SJCRH30 (cell line): Measurements from ENCODE around the gene PER1. TPM values are rescaled to one million over a fixed set of nuclear protein-coding genes. Genes with fewer than 3 reads are reported as not detected.

Experiments used
- DNase-seq, 2 experiments: peaks; one replicate each; pipeline ENCODE4 v3.0.0-alpha.2; 2015 to 2020
- H3K27ac ChIP-seq: fragments of 250-450 bp; sonication (Bioruptor Pico); 2 replicates; pipeline ENCODE4 v1.5.1; 2020; ENCODE audit warnings: mild to moderate bottlenecking, moderate library complexity
- H3K27me3 ChIP-seq: fragments of 250-450 bp; sonication (Bioruptor Pico); 2 replicates; pipeline ENCODE4 v1.5.1; 2020; ENCODE audit warnings: mild to moderate bottlenecking, moderate library complexity
- H3K36me3 ChIP-seq: fragments of 250-450 bp; sonication (Bioruptor Pico); 2 replicates; pipeline ENCODE4 v1.5.1; 2020; ENCODE audit warnings: mild to moderate bottlenecking, moderate library complexity
- H3K4me1 ChIP-seq: fragments of 250-450 bp; sonication (Bioruptor Pico); 2 replicates; pipeline ENCODE4 v1.5.1; 2020; ENCODE audit warnings: mild to moderate bottlenecking, moderate library complexity
- H3K4me3 ChIP-seq: fragments of 250-450 bp; sonication (Bioruptor Pico); 2 replicates; pipeline ENCODE4 v1.5.1; 2020; ENCODE audit warnings: mild to moderate bottlenecking, moderate library complexity
- H3K9me3 ChIP-seq: fragments of 250-450 bp; sonication (Bioruptor Pico); replicated peaks from 2 replicates; pipeline ENCODE4 v1.5.1; 2020; ENCODE audit warnings: mild to moderate bottlenecking, moderate library complexity
- total RNA-seq: library from RNA; depleted of rRNA; stranded (reverse); fragments of >200 nt; shearing (Covaris generic); gene quantifications from 2 replicates; pipeline ENCODE4 v1.2.3, GENCODE V29; 2014; rRNA removed

The PER1 gene
- total RNA-seq, 1 experiment from 2014 or later = 13.5 TPM

GRCh38 chr17:8100111-8100510 is 52.1 kb downstream of the PER1 start:
- Histone ChIP-seq H3K36me3 (no peaks in the 10 kb centered on the region), H3K4me1 (no peaks in the 10 kb centered on the region), H3K9me3 (no peaks in the 10 kb centered on the region), H3K27me3 (peaks cover 5% of the 10 kb centered on the region), H3K4me3 (no peak overlapping the region), H3K27ac (no peak overlapping the region)
- DNase-seq = no peak

GRCh38 chr17:8096541-8096940 is 55.7 kb downstream of the PER1 start:
- Histone ChIP-seq H3K4me3 (no peak overlapping the region), H3K9me3 (no peaks in the 10 kb centered on the region), H3K27me3 (no peaks in the 10 kb centered on the region), H3K27ac (no peak overlapping the region), H3K36me3 (no peaks in the 10 kb centered on the region), H3K4me1 (no peaks in the 10 kb centered on the region)
- DNase-seq = no peak

DNA sequence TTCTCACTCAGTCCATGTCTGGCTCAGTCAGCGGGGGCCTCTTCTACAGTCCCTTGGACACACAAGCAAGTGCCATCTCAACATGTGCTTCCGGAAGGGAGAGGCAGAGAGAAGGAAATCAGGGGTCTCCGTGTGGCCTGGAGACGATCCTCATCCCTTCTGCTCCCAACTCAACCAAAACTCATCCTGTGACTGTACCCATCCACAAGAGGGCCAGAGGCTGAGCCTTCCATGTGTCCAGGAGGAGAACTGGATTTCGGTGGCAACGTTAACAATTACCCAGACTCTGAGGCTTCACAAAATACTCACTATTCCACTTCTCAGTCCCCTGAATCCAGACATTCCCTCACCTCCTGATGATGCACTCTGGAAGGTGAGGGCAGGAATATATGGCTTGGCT is 56.8 kb downstream of the PER1 start:
- no peaks in the 10 kb centered on the region for H3K9me3 ChIP-seq

GRCh38 chr17:8091033-8091687 is 61.0 kb downstream of the PER1 start:
- Histone ChIP-seq H3K4me3 (no peak overlapping the region), H3K4me1 (no peaks in the 10 kb centered on the region), H3K36me3 (no peaks in the 10 kb centered on the region), H3K9me3 (no peaks in the 10 kb centered on the region), H3K27me3 (no peaks in the 10 kb centered on the region), H3K27ac (no peak overlapping the region)
- DNase-seq = no peak

More for the DNA sequence above, 56.8 kb downstream of the PER1 start:
- no peak for DNase-seq
- Histone ChIP-seq H3K27ac (no peak overlapping the region), H3K27me3 (no peaks in the 10 kb centered on the region), H3K4me3 (no peak overlapping the region), H3K4me1 (no peaks in the 10 kb centered on the region), H3K36me3 (no peaks in the 10 kb centered on the region)

Other genes starting within 250 kb of the PER1 start
- 6.6 and 7.1 TPM in 2 replicates for gene RNF227, start 236.1 kb downstream of the PER1 start, total RNA-seq
- 0.61 and 0.73 TPM in 2 replicates for gene KCNAB3, start 222.5 kb downstream of the PER1 start, total RNA-seq
- 36.5 and 38.8 TPM in 2 replicates for gene TRAPPC1, start 220.5 kb downstream of the PER1 start, total RNA-seq
- gene CNTROB, start 220.2 kb downstream of the PER1 start, total RNA-seq = 27.5 and 29.8 TPM in 2 replicates
- not detected in 2 replicates for gene GUCY2D, start 149.8 kb downstream of the PER1 start, total RNA-seq
- gene ALOX15B, start 113.3 kb downstream of the PER1 start, total RNA-seq = not detected in 2 replicates
- gene ALOX12B, start 64.7 kb downstream of the PER1 start, total RNA-seq = not detected in 2 replicates
- gene ALOXE3, start 33.9 kb downstream of the PER1 start, total RNA-seq = not detected in 2 replicates
- 0.79 and 0.91 TPM in 2 replicates for gene HES7, start 28.3 kb downstream of the PER1 start, total RNA-seq
- gene VAMP2, start 10.5 kb upstream of the PER1 start, total RNA-seq = 6.1 and 7.9 TPM in 2 replicates
- gene TMEM107, start 24.0 kb upstream of the PER1 start, total RNA-seq = 13.0 and 19.8 TPM in 2 replicates
- gene BORCS6, start 37.8 kb upstream of the PER1 start, total RNA-seq = 1.9 and 2.2 TPM in 2 replicates
- 108 and 113 TPM in 2 replicates for gene AURKB, start 58.2 kb upstream of the PER1 start, total RNA-seq
- 6.9 and 8.3 TPM in 2 replicates for gene CTC1, start 95.7 kb upstream of the PER1 start, total RNA-seq
- 55.8 and 64.6 TPM in 2 replicates for gene PFAS, start 96.9 kb upstream of the PER1 start, total RNA-seq
- 17.9 and 19.2 TPM in 2 replicates for gene RANGRF, start 136.3 kb upstream of the PER1 start, total RNA-seq
- 1.0 and 1.6 TPM in 2 replicates for gene SLC25A35, start 143.0 kb upstream of the PER1 start, total RNA-seq
- gene ARHGEF15, start 157.8 kb upstream of the PER1 start, total RNA-seq = 0.71 and 1.8 TPM in 2 replicates
- gene ODF4, start 187.4 kb upstream of the PER1 start, total RNA-seq = not detected in 2 replicates
- 3,054 and 3,660 TPM in 2 replicates for gene RPL26, start 230.8 kb upstream of the PER1 start, total RNA-seq
- not detected in 2 replicates for gene RNF222, start 245.4 kb upstream of the PER1 start, total RNA-seq